Thymus (tissue), 11 donors: Measurements from ENCODE around the gene SMARCB1. TPM values are rescaled to one million over a fixed set of nuclear protein-coding genes. Genes with fewer than 3 reads are reported as not detected.

Experiments
- DNase-seq, 9 donors: peaks; one replicate each; pipeline ENCODE4 v3.0.0-alpha.2; 2013; ENCODE audit warnings: low spot score in 9 of 9, low read depth in 6 of 9, missing footprints in 1 of 9
- H3K27ac ChIP-seq, 2 donors: one replicate each; pipeline ENCODE4 v1.5.1; 2013; ENCODE audit warnings: control low read depth in 1 of 2, low read depth in 1 of 2, low read length in 1 of 2, mild to moderate bottlenecking in 1 of 2, moderate library complexity in 1 of 2
- H3K27me3 ChIP-seq, 2 donors: one replicate each; pipeline ENCODE4 v1.5.1; 2013; ENCODE audit warnings: low read length in 1 of 2; ENCODE audit not compliant: control insufficient read depth in 2 of 2, insufficient read depth in 1 of 2
- H3K36me3 ChIP-seq, 2 donors: one replicate each; pipeline ENCODE4 v1.5.1; 2013; ENCODE audit warnings: low read length in 1 of 2, mild to moderate bottlenecking in 1 of 2, moderate library complexity in 1 of 2; ENCODE audit not compliant: control insufficient read depth in 2 of 2, insufficient read depth in 2 of 2
- H3K4me1 ChIP-seq, 2 donors: one replicate each; pipeline ENCODE4 v1.5.1; 2013; ENCODE audit warnings: low read length in 2 of 2; ENCODE audit not compliant: control insufficient read depth in 2 of 2, insufficient read depth in 2 of 2
- H3K4me3 ChIP-seq, 2 donors: one replicate each; pipeline ENCODE4 v1.5.1; 2013; ENCODE audit warnings: low read length in 2 of 2, control low read depth in 1 of 2, mild to moderate bottlenecking in 1 of 2
- H3K9me3 ChIP-seq, 2 donors: one replicate each; pipeline ENCODE4 v1.5.1; 2013; ENCODE audit warnings: low read length in 1 of 2, mild to moderate bottlenecking in 1 of 2; ENCODE audit not compliant: control insufficient read depth in 2 of 2, insufficient read depth in 1 of 2
- WGBS: extraction: QIAGEN DNeasy Blood & Tissue Kit; methylation state at CpG from one replicate; pipeline ENCODE4 v1.1.7; 2013; 5-methylcytosine and 5-hydroxymethylcytosine counted together
- polyA plus RNA-seq: library from polyadenylated mRNA; stranded (reverse); fragments of 200-250 nt; gene quantifications from one replicate; pipeline ENCODE4 v1.2.3, GENCODE V29; 2013
- total RNA-seq: library from RNA; stranded (reverse); fragments of 120-200 nt; gene quantifications from one replicate; pipeline ENCODE4 v1.2.4, GENCODE V29; 2013
- donor health status: healthy.

SMARCB1 gene
- total and polyA plus RNA-seq, 2 donors: 35.3 to 72.0 TPM

- Histone ChIP-seq H3K9me3 (no peaks in the 10 kb centered on the region), H3K4me1 (peaks cover 0 to 2% of the 10 kb centered on the region in 2 donors), H3K4me3 (no peak overlapping the region), H3K27ac (no peak overlapping the region), H3K27me3 (no peaks in the 10 kb centered on the region), H3K36me3 (peaks cover 86 to 89% of the 10 kb centered on the region in 2 donors)
- no peak for DNase-seq
- 98% methylated on average over 10 of the region's 10 CpGs for WGBS
Measured at GRCh38 chr22:23828800-23829680, 42.3 kb downstream of the SMARCB1 start.

GRCh38 chr22:23829845-23830372, 43.1 kb downstream of the SMARCB1 start:
- Histone ChIP-seq H3K27ac (no peak overlapping the region), H3K4me3 (no peak overlapping the region), H3K36me3 (peaks cover 86 to 88% of the 10 kb centered on the region in 2 donors), H3K9me3 (no peaks in the 10 kb centered on the region), H3K4me1 (peaks cover 0 to 2% of the 10 kb centered on the region in 2 donors), H3K27me3 (no peaks in the 10 kb centered on the region)
- WGBS: 96% methylated on average over 7 of the region's 7 CpGs
- no peak for DNase-seq

- peaks cover 86 to 88% of the 10 kb centered on the region in 2 donors for H3K36me3 ChIP-seq
- H3K9me3 ChIP-seq: no peaks in the 10 kb centered on the region
- no peak overlapping the region for H3K4me3 ChIP-seq
- no peak overlapping the region for H3K27ac ChIP-seq
- no peaks in the 10 kb centered on the region for H3K4me1 ChIP-seq
- DNase-seq: no peak
- H3K27me3 ChIP-seq: no peaks in the 10 kb centered on the region
- 97% methylated on average over 8 of the region's 8 CpGs for WGBS
Measured at GRCh38 chr22:23831261-23831660, 44.5 kb downstream of the SMARCB1 start.

- Histone ChIP-seq H3K27ac (no peak overlapping the region), H3K9me3 (no peaks in the 10 kb centered on the region), H3K4me3 (no peak overlapping the region), H3K4me1 (no peaks in the 10 kb centered on the region), H3K36me3 (peaks cover 86 to 87% of the 10 kb centered on the region in 2 donors), H3K27me3 (no peaks in the 10 kb centered on the region)
- no peak for DNase-seq
- WGBS: 98% methylated on average over 10 of the region's 10 CpGs
Measured at GRCh38 chr22:23831781-23832180, 45.0 kb downstream of the SMARCB1 start.

- Histone ChIP-seq H3K27ac (no peak overlapping the region), H3K36me3 (peaks cover 79 to 81% of the 10 kb centered on the region in 2 donors), H3K4me1 (no peaks in the 10 kb centered on the region), H3K9me3 (no peaks in the 10 kb centered on the region), H3K4me3 (no peak overlapping the region), H3K27me3 (no peaks in the 10 kb centered on the region)
- 88% methylated on average over 11 of the region's 11 CpGs for WGBS
- no peak for DNase-seq
Measured at GRCh38 chr22:23832226-23833016, 45.7 kb downstream of the SMARCB1 start.

- H3K27me3 ChIP-seq: peaks cover 0 to 2% of the 10 kb centered on the region in 2 donors
- H3K4me3 ChIP-seq: no peak overlapping the region
- H3K27ac ChIP-seq: no peak overlapping the region
- no peak for DNase-seq
- no peaks in the 10 kb centered on the region for H3K9me3 ChIP-seq
- WGBS: 97% methylated on average over 16 of the region's 16 CpGs
- peaks cover 73 to 76% of the 10 kb centered on the region in 2 donors for H3K36me3 ChIP-seq
- peaks cover 2 to 4% of the 10 kb centered on the region in 2 donors for H3K4me1 ChIP-seq
Measured at GRCh38 chr22:23833017-23833751, 46.4 kb downstream of the SMARCB1 start.

- DNase-seq: no peak
- 97% methylated on average over 13 of the region's 13 CpGs for WGBS
- H3K4me3 ChIP-seq: no peak overlapping the region
- H3K27me3 ChIP-seq: peaks cover 0 to 7% of the 10 kb centered on the region in 2 donors
- H3K4me1 ChIP-seq: peaks cover 8 to 12% of the 10 kb centered on the region in 2 donors
- H3K36me3 ChIP-seq: peaks cover 67 to 71% of the 10 kb centered on the region in 2 donors
- no peak overlapping the region for H3K27ac ChIP-seq
- no peaks in the 10 kb centered on the region for H3K9me3 ChIP-seq
Measured at GRCh38 chr22:23833911-23834317, 47.1 kb downstream of the SMARCB1 start.

GRCh38 chr22:23834406-23834792, 47.6 kb downstream of the SMARCB1 start:
- peaks cover 0 to 10% of the 10 kb centered on the region in 2 donors for H3K27me3 ChIP-seq
- H3K4me3 ChIP-seq: no peak overlapping the region
- WGBS: 96% methylated on average over 3 of the region's 3 CpGs
- no peaks in the 10 kb centered on the region for H3K9me3 ChIP-seq
- peaks cover 10 to 16% of the 10 kb centered on the region in 2 donors for H3K4me1 ChIP-seq
- no peak for DNase-seq
- no peak overlapping the region for H3K27ac ChIP-seq
- H3K36me3 ChIP-seq: peaks cover 62 to 66% of the 10 kb centered on the region in 2 donors
